Breast epithelium (tissue), 4 donors: ENCODE measurements around the gene NDUFB11. TPM values are rescaled to one million over a fixed set of nuclear protein-coding genes. Genes with fewer than 3 reads are reported as not detected.
A peak's percentile ranks its signal among the peaks of the same experiment; 100 is the strongest.

Source experiments
- DNase-seq, 2 donors: peaks; one replicate each; pipeline ENCODE4 v3.0.0-alpha.2; 2019; ENCODE audit warnings: low spot score in 2 of 2
- H3K27ac ChIP-seq, 2 donors: fragments of 200-600 bp; sonication (generic) in 1 of 2; one replicate each; pipeline ENCODE4 v1.5.1; 2016 to 2019; ENCODE audit warnings: mild to moderate bottlenecking in 1 of 2
- H3K27me3 ChIP-seq, 2 donors: fragments of 200-600 bp; sonication (generic) in 1 of 2; one replicate each; pipeline versions ENCODE4 v1.5.1 to v1.6.0; 2017 to 2019; ENCODE audit warnings: control low read depth in 1 of 2, mild to moderate bottlenecking in 1 of 2
- H3K36me3 ChIP-seq: fragments of 200-600 bp; one replicate; pipeline ENCODE4 v1.5.1; 2019
- H3K4me1 ChIP-seq, 2 donors: fragments of 200-600 bp; sonication (generic); one replicate each; pipeline ENCODE4 v1.5.1; 2016 to 2019; ENCODE audit warnings: control low read depth in 1 of 2
- H3K4me3 ChIP-seq, 3 donors: fragments of 200-600 bp; sonication (generic); 1 replicate in 2 of 3; 2 replicates in 1 of 3; pipeline ENCODE4 v1.5.1; 2016 to 2019; ENCODE audit warnings: mild to moderate bottlenecking in 3 of 3, moderate library complexity in 2 of 3
- H3K9me3 ChIP-seq, 2 donors: fragments of 200-600 bp; sonication (generic) in 1 of 2; one replicate each; pipeline ENCODE4 v1.5.1; 2016 to 2019; ENCODE audit warnings: control low read depth in 1 of 2
- POLR2A ChIP-seq: fragments of 450-650 bp; IDR thresholded peaks from one replicate; pipeline ENCODE4 v1.6.1; 2016; ENCODE audit warnings: antibody characterized with exemption, mild to moderate bottlenecking, moderate library complexity
- POLR2AphosphoS5 ChIP-seq, 3 donors: sonication (generic); formaldehyde crosslinking; IDR thresholded peaks; one replicate each; pipeline ENCODE4 v1.6.1; 2017; ENCODE audit warnings: antibody characterized with exemption in 3 of 3
- intact Hi-C: fragments of 100-400 bp; cut with DNase I; formaldehyde crosslinking; loops from one replicate; pipeline ENCODE4 v1.15.1; 2023; ENCODE audit warnings: low total_unique reads
- total RNA-seq, 3 donors: library from RNA; depleted of rRNA; stranded (reverse); fragments of >200 nt; gene quantifications; one replicate each; pipeline ENCODE4 v1.1.0, GENCODE V29; 2016
- TF ChIP-seq, protein P1 (sequence below), 3 donors: fragments of 450-650 bp; IDR thresholded peaks; one replicate each; pipeline ENCODE4 v1.5.1; 2016 to 2017; ENCODE audit warnings: antibody characterized with exemption in 3 of 3, mild to moderate bottlenecking in 3 of 3, moderate library complexity in 3 of 3

Gene NDUFB11
- total RNA-seq, 3 donors from 2014 or later, result 49.3 to 61.0 (median 54.4) TPM

DNA sequence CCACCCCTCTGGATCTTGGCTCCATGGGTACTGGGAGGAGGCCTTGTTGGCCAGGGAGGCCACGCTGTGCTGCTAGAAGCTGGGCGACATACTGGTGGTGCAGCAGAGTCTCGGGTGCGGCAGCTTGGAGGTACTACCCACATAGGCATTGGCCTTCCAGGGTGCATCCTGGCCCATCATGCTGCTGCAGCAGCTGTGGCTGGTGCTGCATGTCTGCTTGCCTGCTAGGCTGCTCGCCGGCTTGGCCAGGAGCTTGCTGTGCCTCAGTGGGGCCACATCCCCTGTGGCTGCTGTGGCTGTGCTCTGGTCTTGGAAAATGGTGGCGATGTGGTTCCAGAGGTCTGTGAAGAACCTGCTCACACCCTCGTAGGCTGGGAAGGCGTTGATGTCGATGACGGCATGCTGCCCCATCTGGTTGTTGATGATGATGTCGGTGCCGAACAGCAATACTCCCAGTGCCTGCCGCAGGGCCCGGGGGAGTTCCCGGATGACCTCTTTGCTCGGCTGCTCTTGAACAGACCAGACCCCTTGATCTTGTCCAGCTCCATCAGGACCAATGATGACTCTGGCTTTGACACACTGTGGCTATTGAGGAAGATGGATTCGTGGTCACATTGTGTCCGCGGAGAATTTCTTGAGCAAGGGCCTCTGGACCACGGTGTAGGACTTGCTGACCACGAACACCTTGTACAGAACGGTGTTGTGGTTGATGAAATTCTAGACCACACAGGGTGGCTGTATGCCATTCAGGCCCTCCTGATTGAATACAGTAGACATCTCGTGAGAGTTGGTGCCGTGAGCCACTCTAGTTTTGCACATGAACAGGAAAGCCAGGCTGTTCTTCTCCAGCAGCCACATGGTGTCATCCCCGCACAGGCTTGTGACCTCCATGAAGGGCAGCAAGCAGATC is 12.4 kb upstream of the NDUFB11 start:
- TF ChIP-seq, protein P1, sequence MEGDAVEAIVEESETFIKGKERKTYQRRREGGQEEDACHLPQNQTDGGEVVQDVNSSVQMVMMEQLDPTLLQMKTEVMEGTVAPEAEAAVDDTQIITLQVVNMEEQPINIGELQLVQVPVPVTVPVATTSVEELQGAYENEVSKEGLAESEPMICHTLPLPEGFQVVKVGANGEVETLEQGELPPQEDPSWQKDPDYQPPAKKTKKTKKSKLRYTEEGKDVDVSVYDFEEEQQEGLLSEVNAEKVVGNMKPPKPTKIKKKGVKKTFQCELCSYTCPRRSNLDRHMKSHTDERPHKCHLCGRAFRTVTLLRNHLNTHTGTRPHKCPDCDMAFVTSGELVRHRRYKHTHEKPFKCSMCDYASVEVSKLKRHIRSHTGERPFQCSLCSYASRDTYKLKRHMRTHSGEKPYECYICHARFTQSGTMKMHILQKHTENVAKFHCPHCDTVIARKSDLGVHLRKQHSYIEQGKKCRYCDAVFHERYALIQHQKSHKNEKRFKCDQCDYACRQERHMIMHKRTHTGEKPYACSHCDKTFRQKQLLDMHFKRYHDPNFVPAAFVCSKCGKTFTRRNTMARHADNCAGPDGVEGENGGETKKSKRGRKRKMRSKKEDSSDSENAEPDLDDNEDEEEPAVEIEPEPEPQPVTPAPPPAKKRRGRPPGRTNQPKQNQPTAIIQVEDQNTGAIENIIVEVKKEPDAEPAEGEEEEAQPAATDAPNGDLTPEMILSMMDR (IDR thresholded peaks at IDR 0.05), result no peak
- TF ChIP-seq POLR2AphosphoS5 (IDR thresholded peaks at IDR 0.05) (no peak), POLR2A (no peak)
- Histone ChIP-seq H3K36me3 (no peaks in the 10 kb centered on the region), H3K4me1 (no peaks in the 10 kb centered on the region), H3K27ac (no peak overlapping the region), H3K27me3 (peaks cover 0 to 22% of the 10 kb centered on the region in 2 donors), H3K9me3 (peaks cover 0 to 5% of the 10 kb centered on the region in 2 donors), H3K4me3 (no peak overlapping the region)
- intact Hi-C loops, result no loop called here
- DNase-seq, result no peak

DNA sequence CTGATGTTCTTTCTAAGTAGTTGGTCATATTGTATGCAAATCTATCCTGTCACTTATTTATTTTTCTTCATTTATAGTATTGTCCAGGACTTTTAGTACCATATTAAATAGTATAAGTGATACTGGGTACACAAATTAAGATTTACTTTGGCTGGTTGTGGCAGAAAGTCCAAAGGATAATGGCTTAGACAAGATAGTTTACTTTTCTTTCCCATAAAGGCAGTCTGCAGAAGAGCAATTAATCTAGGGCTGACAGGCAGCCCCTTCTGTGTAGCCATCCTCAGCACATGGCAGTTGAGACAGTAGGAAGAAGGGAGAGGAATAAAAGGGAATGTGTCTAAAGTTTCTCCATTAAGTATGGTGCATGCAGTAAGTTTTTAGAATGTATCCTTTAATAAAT is 6.9 kb upstream of the NDUFB11 start:
- Histone ChIP-seq H3K27me3 (peaks cover 0 to 26% of the 10 kb centered on the region in 2 donors), H3K4me3 (no peak overlapping the region), H3K27ac (no peak overlapping the region), H3K4me1 (no peaks in the 10 kb centered on the region), H3K36me3 (no peaks in the 10 kb centered on the region), H3K9me3 (no peaks in the 10 kb centered on the region)
- TF ChIP-seq, protein P1 (IDR thresholded peaks at IDR 0.05), result no peak
- no peak for TF ChIP-seq POLR2A
- no peak for TF ChIP-seq POLR2AphosphoS5 (IDR thresholded peaks at IDR 0.05)
- DNase-seq, result no peak
- intact Hi-C loops, result no loop called here

DNA sequence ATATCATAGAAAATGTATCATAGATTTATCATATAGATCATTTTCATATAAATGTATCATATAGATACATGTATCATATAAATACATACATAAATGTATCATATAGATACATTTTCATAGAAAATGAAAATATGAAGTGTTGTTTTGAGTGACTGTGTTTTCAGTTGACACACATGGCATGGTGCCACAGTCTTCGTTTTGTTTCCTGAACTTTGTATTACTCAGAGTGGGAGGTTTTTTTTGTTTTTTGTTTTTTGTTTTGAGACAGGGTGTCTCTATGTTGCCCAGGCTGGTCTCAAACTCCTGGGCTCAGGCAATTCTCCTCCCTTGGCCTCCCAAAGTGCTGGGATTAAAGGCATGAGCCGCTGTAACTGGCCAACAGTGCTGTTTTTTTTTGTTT is 4.4 kb upstream of the NDUFB11 start:
- intact Hi-C loops, result no loop called here
- no peaks in the 10 kb centered on the region for H3K36me3 ChIP-seq
- H3K4me1 ChIP-seq, result no peaks in the 10 kb centered on the region
- no peak for DNase-seq
- peaks cover 0 to 24% of the 10 kb centered on the region in 2 donors for H3K27me3 ChIP-seq
- H3K4me3 ChIP-seq, result no peak overlapping the region
- H3K27ac ChIP-seq, result peak overlapping the region in 1 of 2 donors; percentile 52
- no peaks in the 10 kb centered on the region for H3K9me3 ChIP-seq
- TF ChIP-seq POLR2A (no peak), POLR2AphosphoS5 (IDR thresholded peaks at IDR 0.05) (no peak)
- TF ChIP-seq, protein P1 (IDR thresholded peaks at IDR 0.05), result no peak

DNA sequence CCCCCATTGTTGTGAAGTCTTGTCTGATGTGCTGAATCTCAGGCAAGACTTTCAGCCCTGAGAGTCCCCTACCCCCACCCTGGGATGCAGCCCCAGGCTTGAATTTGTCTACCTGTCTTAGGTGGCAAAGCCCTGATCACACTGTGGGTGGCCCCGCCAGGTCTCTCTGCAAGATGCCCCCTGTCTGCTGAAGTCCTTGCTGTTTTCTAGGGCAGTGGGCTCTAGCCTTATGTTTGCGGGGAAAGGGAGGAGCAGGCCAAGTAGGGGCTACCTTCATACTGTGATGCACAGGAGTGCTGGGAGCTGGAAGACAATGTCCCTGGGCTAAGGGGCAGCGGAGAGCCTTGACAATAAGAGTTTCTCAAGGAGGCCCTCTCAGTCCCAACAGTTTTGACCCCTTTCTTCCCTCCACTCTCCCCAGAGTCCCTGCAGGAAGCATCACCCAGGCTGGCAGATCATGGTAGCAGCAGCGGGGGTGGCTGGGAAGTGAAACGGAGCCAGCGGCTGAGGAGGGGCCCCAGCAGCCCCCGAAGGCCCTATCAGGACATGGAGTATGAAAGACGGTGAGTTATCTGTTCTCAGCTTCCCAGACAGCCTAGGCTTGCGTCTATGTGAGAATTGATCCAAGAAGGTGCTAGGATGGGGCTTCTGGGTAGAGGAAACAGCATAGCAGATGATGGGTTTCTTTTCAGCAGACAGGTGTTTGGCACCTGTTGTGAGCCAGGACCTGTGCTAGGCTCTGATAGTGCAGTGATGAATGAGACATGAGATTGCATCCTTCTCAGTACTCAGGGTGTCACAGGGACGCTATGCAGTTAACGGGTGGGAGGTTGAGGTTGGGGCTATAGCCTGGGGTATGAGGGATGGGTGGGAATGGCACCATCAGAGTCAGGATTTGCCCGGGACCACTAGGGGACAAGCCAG is 2.7 kb upstream of the NDUFB11 start:
- no peak for DNase-seq
- Histone ChIP-seq H3K27me3 (peaks cover 0 to 26% of the 10 kb centered on the region in 2 donors), H3K4me3 (peak overlapping the region; percentile 61 to 86 (median 70)), H3K9me3 (no peaks in the 10 kb centered on the region), H3K36me3 (no peaks in the 10 kb centered on the region), H3K4me1 (no peaks in the 10 kb centered on the region), H3K27ac (peak overlapping the region; percentile 91 to 97)
- TF ChIP-seq POLR2AphosphoS5 (IDR thresholded peaks at IDR 0.05), result no peak
- no peak for TF ChIP-seq POLR2A
- TF ChIP-seq, protein P1 (IDR thresholded peaks at IDR 0.05), result no peak
- intact Hi-C loops, result no loop called here
